Fibroblast of the aortic adventitia (primary cell): ENCODE data around the gene PCSK4. TPM values are rescaled to one million over a fixed set of nuclear protein-coding genes. Genes with fewer than 3 reads are reported as not detected.
"Not testable (repeated sequence)": the region's sequence is repeated elsewhere in the genome, so short reads cannot be mapped to it uniquely, and the experiment has no call there.

ENCODE experiments used
- DNase-seq: peaks from one replicate; pipeline ENCODE4 v3.0.0-alpha.2; 2010; ENCODE audit warnings: low read depth
- H3K4me3 ChIP-seq: 2 replicates; pipeline ENCODE4 v1.5.1; 2011; ENCODE audit warnings: low read depth, mild to moderate bottlenecking, control low read depth, low read length, moderate library complexity
- total RNA-seq: library from RNA; depleted of rRNA; stranded (reverse); fragments of >200 nt; gene quantifications from 2 replicates; pipeline ENCODE4 v1.2.3, GENCODE V29; 2012; ENCODE audit warnings: low replicate concordance
- TF ChIP-seq, protein P1 (sequence below): IDR thresholded peaks from 2 replicates; pipeline ENCODE4 v1.5.1; 2011; ENCODE audit warnings: mild to moderate bottlenecking, low read length, control low read depth, inconsistent platforms; ENCODE audit not compliant: insufficient read depth

PCSK4 gene
- total RNA-seq: 0.25 and 2.2 TPM in 2 replicates

DNA sequence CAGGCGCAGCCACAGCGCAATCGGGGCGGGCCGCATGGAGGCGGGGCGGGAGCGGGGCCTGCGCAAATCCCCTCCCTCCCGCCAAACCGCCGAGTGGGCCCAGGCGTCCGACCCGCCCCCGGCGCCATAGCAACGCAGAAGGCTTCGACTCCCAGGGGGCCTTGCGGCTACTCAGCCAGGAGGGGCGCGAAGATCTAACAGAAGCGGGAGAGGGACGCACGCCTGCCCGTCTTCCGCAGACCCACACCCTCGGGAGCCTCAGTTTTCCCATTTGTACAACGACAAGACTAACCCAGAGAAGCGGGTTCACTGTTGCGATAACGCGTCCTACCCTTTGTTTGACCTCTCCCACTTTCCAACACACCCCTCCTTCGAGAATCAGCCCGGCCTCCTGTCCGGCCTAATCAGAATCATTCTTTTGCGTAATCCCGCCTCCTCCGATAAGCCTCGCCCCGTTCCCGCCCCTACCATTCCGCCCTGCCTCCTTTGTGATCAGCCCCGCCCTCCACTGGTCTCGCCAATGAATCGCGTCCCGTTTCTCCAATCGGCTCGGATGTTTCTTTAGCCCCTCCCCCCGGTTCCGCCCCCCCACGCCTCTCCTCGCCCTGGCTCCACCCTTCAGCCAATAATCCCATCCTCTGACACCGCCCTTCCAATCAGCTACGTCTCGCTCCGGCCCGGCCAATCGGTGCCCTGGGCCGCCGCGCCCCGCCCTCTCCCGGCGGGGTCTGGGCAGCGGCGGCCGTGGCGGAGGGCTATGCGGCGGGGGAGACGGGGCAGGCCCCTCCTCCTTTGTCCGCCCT lies at the start of gene PCSK4:
PCSK4 (minus strand) TSS at position 40 of the 803 bp plus-strand sequence; CDS start at position 36, 4 bp downstream.
- TF ChIP-seq, protein P1, sequence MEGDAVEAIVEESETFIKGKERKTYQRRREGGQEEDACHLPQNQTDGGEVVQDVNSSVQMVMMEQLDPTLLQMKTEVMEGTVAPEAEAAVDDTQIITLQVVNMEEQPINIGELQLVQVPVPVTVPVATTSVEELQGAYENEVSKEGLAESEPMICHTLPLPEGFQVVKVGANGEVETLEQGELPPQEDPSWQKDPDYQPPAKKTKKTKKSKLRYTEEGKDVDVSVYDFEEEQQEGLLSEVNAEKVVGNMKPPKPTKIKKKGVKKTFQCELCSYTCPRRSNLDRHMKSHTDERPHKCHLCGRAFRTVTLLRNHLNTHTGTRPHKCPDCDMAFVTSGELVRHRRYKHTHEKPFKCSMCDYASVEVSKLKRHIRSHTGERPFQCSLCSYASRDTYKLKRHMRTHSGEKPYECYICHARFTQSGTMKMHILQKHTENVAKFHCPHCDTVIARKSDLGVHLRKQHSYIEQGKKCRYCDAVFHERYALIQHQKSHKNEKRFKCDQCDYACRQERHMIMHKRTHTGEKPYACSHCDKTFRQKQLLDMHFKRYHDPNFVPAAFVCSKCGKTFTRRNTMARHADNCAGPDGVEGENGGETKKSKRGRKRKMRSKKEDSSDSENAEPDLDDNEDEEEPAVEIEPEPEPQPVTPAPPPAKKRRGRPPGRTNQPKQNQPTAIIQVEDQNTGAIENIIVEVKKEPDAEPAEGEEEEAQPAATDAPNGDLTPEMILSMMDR: no peak
- peak within 1 kb of the TSS; percentile 74 for H3K4me3 ChIP-seq
- DNase-seq: peak; percentile 99

DNA sequence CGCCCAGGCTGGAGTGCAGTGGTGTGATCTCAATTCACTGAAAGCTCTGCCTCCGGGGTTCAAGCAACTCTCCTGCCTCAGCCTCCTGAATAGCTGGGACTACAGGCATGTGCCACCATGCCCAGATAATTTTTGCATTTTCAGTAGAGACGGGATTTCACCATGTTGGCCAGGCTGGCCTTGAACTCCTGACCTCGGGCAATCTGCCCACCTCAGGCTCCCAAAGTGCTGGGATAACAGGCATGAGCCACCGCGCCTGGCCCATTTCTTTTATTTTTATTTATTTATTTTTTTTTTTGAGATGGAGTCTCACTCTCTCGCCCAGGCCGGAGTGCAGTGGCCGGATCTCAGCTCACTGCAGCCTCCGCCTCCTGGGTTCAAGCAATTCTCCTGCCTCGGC lies 49.6 kb upstream of the PCSK4 start:
- H3K4me3 ChIP-seq, DNase-seq: not testable (repeated sequence)

DNA sequence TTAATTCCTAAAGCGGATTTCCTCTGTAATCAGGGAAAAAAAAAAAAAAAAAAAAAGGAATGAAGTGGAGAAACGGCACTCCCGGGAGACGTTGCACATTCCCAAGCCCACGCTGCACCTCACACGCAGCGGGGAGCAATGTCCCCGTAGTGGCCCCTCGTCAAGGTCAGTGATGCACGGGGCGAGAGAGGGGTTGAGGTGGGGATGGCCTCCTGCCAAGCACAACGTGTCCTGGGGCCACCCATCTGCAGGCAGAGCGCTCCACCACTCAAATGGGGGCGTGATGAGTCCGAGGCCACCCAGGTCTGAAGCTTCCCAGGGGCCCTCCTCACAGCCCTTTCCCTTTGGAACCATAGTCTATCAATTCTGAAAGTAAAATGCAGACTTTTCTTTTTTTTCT lies 48.8 kb upstream of the PCSK4 start:
- no peak overlapping the region for H3K4me3 ChIP-seq
- no peak for DNase-seq
- TF ChIP-seq, protein P1: no peak

GRCh38 chr19:1535699-1536098 lies 45.5 kb upstream of the PCSK4 start:
- not testable (repeated sequence) for DNase-seq, H3K4me3 ChIP-seq

- DNase-seq: no peak
- H3K4me3 ChIP-seq: no peak overlapping the region
- TF ChIP-seq, protein P1: no peak
Observed at GRCh38 chr19:1534972-1535371, 44.8 kb upstream of the PCSK4 start.

- DNase-seq: no peak
- TF ChIP-seq, protein P1: no peak
- H3K4me3 ChIP-seq: no peak overlapping the region
Observed at GRCh38 chr19:1533510-1534150, 43.5 kb upstream of the PCSK4 start.

- no peak overlapping the region for H3K4me3 ChIP-seq
- TF ChIP-seq, protein P1: no peak
- no peak for DNase-seq
Observed at GRCh38 chr19:1532003-1532402, 41.9 kb upstream of the PCSK4 start.
